HG03045 (cell line): Measurements from ENCODE around the gene ITPKB.

Experiments
- ATAC-seq: cut with Tn5 transposase; IDR thresholded peaks from one replicate; pipeline ENCODE4 v1.9.1; 2021; ENCODE audit warnings: mild to moderate bottlenecking, moderate library complexity; ENCODE audit not compliant: unreplicated experiment

The ITPKB gene

DNA sequence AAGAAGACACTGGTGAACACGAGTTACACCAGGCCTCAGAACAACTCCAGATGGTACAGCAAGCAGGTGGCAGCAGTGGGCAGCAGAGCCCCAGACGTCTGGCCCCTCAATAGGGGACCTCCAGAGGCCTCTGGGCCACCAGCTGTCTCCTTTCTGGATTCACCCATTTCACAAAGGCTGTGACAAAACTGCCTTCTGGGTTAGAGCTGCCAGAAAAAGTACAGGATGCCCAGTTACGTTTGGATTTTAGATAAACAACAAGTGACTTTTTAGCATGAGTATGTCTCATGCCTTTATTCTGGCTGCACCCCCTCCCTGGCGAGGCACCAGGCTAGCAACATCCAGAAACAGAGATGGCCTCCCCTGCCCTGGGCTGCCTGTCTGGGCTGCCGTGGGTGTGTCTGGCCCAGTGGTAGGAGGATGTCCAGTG is 30.1 kb downstream of the ITPKB start:
- ATAC-seq, result no peak

- no peak for ATAC-seq
Observed at GRCh38 chr1:226708342-226708780, 30.7 kb downstream of the ITPKB start.

DNA sequence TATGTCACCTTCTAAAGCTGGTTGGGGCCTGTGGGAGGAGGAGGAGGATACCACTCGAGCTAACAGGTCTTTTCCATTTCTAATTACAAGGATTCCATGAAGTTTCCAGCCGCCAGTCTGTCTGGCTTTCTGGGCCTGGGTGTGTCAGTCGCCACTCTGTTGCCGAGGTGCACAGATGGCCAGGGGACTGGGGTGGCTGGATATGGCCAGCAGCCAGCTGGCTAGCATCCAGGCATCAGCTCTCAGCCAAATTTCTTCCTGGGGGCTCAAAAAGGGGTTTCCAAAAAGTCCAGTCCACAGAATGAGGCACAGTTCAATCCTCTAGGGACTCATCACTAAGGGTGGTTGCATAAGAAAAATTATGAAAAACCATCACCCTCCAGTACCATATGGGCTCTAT is 32.4 kb downstream of the ITPKB start:
- no peak for ATAC-seq

DNA sequence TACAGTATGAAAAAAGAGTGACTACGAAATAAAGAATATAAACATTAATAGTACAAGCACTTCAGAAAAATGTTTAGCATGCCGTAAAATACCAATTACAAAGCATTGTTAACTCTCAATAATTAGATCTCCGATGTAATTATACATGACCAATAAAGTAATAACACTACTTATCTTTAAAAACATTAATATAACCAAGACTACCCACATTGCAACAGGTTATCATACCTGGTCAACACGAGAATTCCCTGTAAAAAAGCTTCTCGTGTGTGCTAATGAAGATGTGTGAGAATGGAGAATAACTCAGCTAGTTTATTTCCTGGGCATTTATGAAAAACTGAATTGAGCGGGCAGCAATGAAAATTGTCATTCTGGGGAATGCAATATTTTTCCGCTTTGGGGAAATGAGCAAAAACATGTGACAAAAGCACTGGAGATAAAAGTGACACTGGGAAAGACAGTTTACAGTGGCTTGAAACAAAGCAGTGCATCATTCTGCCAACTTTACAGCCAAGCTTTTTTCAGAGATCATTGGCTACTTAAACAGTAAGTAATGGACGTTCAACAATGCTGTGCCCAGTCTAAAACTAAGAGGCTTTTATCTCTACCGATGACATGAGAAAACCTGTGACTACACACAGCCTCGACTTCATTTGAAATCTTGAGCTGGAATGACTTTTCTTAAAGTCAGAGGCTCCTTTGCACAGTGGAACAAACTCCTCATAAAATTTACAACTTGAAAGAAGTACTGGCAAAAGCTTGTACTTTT is 34.7 kb downstream of the ITPKB start:
- no peak for ATAC-seq

DNA sequence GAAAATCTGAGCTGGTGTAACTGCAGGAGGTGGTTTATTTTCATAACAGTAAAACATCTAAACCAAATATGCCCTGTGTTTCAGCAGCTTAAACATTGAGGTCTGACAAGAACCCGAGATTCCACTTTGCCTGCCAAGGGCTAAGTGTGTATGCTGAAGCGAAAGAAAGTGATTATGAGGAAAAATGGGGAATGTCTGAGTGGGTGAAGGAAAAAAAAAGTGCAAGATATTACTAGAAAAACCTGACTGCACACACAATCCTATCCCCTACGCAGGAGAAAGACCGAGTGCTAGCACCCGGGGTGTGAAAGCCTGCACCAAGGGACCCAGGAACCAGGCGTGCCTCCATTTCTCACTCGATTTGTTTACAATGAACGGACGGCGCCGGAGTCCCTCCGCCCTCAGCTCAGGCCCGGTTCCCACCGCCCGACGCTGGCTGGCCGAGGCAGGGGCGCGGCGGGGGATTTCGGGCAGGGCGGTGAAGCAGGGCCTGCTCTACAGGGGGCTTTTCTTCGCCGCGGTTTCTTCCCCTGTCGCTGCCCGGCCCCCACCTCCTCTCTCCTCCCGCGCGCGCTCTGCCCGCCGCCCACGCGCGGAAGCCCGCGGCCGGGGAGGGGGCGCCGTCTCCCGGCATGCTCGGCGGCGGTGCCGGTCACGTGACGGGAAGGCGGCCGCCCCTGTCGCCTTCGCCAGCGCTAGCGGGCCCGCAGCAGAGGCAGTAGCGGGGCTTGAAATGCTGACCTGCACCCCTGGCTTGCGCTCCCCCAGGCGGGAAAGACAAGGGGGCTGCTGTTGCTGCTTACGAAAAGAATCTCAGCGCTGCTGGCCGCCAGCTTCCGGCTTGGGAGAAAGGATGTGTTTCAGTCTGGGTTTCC is 35.9 kb downstream of the ITPKB start:
- ATAC-seq, result peak; percentile 89

DNA sequence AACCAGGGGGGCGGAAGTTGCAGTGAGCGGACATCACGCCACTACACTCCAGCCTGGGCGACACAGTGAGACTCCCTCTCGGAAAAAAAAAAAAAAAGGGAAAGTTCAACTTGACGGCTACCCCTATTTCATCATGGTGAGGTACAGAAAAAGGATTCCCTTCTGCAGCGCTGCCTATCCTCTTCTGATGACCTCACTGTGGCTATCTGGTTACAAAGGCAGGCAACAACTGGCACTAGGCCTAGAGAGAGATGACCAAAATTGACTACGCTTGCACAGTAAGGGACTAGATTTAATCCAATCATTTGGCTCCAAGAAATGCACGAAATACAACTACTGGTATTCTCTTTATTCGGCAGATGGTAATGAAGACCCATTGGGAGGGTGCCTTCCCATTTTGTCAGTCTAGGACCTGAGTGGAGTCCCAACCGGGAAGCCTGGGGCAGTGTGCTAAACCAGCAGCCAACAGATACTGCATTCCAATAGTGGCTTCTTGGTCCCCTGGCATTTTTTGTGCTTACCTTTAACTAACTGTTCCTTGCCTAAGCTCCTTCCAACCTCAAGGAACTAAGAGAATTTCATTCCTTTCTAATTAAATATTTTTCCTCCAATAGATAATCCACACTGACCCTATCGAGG is 36.6 kb downstream of the ITPKB start:
- ATAC-seq, result no peak

GRCh38 chr1:226700861-226701260 is 38.2 kb downstream of the ITPKB start:
- no peak for ATAC-seq

DNA sequence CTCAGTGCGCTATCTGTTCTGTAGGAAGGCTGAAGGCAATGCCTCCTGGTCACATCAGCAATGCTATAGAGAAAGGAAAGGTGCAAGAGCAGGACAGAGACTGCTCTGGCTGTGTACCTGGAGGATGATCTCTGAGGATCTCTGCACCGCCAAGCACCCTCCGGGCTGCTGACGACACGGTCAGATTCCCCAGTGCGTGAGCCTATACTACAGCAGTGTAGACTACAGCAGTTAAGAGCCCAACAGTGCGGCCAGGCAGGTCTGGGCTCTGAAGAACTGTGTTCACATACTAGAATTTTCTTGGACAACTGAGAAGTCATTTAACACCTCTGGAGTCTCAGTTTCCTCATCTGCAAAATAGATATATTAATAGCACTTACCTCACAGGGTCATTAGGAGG is 39.9 kb downstream of the ITPKB start:
- no peak for ATAC-seq

GRCh38 chr1:226698659-226699058 is 40.4 kb downstream of the ITPKB start:
- ATAC-seq, result no peak

- no peak for ATAC-seq
Observed at GRCh38 chr1:226697929-226698544, 41.0 kb downstream of the ITPKB start.

DNA sequence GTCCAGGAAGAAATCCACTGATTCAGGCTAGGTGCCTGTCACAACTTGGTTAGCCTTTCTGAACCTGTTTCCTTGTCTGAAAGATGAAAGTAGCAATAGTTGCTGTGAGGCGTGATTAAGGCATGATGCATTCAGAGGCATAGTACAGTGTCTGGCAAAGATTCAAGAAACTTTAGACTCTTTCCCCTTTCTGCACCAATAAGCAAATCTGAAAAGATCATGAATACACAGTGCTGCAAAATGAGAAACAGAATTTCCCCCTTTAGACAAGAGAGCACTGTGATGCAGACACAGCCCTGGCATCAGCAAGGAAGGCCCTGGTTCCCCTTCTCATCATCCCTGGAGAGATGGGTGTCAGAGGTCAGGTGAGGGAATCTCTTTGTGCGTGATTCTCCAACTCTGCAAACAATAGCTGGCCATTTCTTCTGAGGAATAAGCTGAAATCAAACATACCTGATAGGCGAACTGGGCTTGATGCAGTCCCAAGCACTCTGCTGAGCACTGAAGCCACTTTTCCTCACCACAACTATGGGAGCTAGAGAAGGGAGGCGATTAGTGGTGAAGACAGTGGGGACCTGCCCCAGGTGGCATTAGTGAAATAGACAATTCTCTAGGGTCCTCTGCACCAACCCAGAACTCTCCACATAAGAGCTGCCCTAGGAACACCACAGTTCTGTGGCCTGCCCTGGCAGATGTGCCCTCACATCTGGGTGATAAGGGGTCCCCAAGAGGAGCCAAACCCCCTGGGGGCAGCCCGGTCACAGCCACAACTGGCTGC is 41.7 kb downstream of the ITPKB start:
- ATAC-seq, result no peak

DNA sequence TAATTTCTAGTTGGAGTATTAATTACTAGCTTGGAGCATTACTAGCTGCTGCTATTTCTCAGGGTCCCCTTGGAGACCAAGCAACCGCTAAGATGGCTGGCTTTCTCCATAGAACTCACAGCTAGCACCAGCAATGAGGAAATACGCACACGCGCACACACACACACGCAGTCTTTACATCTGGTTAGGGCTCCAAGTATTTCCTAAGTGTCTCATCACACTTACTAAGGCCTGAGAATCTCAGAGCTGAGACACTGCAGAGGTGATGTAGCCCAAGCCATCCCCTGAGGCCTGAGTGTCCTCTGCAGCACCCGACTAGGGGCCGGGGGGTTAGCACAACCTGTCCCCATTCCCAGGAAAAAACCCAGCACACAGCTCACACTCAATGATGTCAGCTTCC is 42.5 kb downstream of the ITPKB start:
- ATAC-seq, result no peak

- ATAC-seq, result no peak
Observed at GRCh38 chr1:226695335-226695900, 43.7 kb downstream of the ITPKB start.

- no peak for ATAC-seq
Observed at GRCh38 chr1:226692823-226693222, 46.3 kb downstream of the ITPKB start.

DNA sequence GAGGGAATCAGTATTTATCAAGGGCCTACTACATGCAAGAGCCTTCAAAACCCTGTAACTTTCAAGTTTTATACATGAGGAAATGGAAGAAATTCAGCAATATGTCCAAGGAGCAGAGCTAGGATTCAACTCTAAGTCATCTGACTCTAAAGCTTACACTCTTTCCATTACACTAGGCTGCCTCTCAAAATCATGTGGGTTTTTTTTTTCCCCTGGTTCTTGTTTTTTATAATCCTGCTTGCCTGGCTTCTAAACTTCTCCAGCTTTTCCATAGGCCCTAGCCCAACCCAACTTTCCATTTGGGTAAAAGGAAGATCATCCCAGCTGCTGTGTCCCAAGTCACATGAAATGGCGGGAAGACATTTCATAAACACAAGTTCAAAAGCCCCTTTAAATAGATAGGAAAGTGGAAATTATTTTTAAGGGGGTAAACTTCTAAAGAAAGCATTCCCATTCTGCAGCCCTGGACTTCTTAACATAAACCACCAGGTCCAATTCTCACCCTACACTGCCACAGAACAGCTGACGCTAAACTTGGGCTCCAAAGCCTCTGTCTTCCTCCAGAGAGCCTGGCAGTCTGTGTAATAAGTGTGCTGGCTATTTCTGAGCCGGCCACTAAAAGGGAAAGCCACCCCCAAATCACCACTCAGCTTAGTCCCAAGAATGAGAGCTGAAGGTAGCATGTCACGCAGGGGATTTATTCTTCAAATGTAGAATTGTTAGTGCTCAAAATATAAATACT is 46.9 kb downstream of the ITPKB start:
- ATAC-seq, result no peak

- peak; percentile 64 for ATAC-seq
Observed at GRCh38 chr1:226691247-226691646, 47.8 kb downstream of the ITPKB start.

DNA sequence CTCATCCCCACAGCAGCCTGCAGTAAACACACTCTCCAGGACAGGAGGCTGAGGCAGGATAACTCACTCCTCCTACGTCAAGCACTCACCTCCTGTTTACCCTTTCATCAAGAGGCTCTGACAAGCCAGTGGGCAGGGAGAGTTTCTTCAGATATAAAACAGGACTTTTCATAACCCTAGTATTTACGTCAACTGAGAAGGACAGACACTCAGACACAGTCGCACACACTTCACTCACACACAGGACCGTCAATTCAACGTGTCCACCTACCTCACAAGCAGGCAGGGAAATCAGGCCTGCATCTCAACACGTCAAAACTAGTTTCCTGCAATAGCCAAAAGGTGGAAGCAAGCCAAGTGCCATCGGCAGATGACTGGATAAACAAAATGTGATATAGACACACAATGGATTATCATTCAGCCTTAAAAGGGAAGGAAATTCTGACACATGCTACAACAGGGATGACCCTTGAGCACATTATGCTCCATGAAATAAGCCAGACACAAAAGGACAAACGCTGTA is 48.6 kb downstream of the ITPKB start:
- no peak for ATAC-seq

GRCh38 chr1:226688808-226689207 is 50.3 kb downstream of the ITPKB start:
- ATAC-seq, result no peak
